Measurements from ENCODE around the gene TEX22.

The TEX22 gene

DNA sequence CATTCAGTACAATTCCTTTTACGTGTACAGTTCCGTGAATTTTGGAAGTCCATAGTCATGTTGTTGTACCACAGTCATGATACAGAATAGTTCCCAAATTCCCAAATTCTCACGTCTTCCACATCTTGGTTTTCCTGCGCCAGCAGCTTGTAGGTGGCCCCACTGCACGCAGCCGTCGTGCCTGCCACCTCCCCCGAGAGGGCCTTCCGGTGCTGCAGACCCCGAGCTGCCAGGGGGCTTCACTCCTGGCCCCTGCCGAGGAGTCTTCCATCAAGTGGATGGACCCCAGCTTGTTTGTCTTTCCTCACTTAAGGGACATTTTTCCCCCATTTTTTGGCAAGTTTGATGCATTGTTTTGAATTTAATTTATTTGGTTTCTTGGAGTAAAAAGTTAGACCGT lies 38.1 kb downstream of the TEX22 start:
- no peak for DNase-seq (ENCODE audit: low read depth)
- no peak for TF ChIP-seq CTCF (IDR thresholded peaks at IDR 0.05; ENCODE audit: insufficient read depth, low read depth, low read length, missing control alignments)
- H3K4me3 ChIP-seq (ENCODE audit: low read depth, low read length): no peak overlapping the region

DNA sequence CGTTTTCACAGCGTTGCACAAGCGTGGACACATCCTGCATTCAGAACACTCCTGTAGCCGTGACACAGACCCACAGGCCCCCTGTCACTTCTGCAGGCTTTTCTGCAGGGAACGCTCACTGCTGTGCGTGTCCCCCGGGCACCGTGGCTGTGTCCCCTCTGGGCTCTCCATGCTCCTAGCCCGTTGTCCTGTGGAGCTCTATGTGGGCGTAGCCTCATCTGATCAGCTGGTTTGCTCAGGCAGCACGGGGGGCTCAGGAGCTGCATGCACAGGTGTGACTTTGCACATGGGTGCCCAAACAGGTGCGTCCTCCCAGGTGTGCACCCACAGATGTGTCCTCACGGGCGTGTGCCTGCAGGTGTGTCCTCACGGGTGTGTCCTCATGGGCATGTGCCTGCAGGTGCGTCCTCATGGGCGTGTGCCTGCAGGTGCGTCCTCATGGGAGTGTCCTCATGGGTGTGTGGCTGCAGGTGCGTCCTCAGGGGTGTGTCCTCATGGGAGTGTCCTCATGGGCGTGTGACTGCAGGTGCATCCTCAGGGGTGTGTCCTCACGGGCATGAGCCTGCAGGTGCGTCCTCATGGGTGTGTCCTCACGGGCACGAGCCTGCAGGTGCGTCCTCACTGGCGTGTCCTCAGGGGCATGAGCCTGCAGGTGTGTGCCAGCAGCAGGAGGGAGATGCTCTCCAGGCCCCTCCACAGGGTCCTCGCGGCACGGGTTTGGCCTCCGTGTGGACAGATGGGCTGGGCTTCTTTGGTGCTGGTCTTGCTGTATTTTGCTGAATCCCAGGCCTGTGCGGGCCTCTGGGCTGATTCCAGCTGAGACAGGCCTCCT lies 38.8 kb downstream of the TEX22 start:
- TF ChIP-seq CTCF (IDR thresholded peaks at IDR 0.05; ENCODE audit: insufficient read depth, low read depth, low read length, missing control alignments): no peak
- H3K4me3 ChIP-seq (ENCODE audit: low read depth, low read length): no peak overlapping the region
- no peak for DNase-seq (ENCODE audit: low read depth)

DNA sequence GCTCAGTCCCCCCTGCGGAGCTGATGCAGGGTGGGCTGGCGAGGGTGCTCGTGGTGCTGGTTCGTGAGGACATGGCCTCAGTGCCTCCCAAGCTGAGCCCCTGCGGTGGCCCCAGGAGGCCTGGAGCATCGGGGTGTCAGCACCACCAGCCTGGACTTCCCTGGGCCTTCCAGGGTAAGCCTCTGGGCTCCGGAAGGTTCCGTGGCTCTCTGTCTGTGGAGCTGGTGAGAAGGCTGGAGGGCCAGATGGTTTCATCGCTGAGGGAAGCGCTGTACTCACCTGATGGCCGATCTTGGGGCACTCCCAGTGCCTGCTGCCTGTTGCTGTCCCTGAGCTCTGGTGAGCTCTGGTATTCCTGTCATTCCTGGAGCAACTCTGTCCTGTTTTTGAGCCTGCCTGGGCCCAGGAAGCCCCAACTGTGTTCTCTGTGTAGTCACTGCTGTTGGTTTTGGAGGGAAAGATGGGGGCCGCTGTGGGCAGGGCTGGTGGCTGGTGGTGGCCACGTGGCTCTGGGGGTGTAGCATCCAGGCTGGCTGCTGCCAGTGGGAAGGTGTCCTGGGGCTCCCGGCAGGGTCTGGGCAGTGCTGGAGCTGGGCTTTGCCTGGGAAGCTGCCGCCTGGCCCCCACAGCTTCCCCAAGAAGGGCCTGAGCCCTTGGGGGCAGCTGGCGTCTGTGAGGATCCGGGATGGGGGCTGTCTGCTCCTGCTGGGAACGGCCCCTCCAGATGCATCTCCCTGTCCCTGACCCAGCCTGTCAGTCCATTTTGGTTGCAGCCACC lies 39.6 kb downstream of the TEX22 start:
- no peak for TF ChIP-seq CTCF (IDR thresholded peaks at IDR 0.05; ENCODE audit: insufficient read depth, low read depth, low read length, missing control alignments)
- H3K4me3 ChIP-seq (ENCODE audit: low read depth, low read length): no peak overlapping the region
- DNase-seq (ENCODE audit: low read depth): no peak

DNA sequence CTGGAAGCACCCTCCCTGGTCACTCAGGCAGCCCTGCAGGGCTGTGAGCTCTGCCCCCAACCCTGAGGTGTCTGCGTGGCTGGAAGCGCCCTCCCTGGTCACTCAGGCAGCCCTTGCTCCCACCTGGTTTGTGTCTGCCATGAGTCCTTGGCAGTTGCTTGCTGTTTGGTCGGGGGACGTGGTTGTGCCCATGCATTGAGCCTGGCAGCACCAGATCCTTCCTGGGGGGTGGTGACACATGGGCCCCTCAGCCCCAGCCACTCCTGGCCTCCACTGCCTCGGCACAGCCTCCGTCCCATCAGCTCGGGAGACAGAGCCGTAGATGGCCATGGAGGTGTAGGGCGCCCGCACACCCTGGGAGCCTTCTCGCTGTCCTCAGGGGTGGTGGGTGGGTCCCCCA lies 40.8 kb downstream of the TEX22 start:
- H3K4me3 ChIP-seq (ENCODE audit: low read depth, low read length): no peak overlapping the region
- no peak for TF ChIP-seq CTCF (IDR thresholded peaks at IDR 0.05; ENCODE audit: insufficient read depth, low read depth, low read length, missing control alignments)
- no peak for DNase-seq (ENCODE audit: low read depth)

DNA sequence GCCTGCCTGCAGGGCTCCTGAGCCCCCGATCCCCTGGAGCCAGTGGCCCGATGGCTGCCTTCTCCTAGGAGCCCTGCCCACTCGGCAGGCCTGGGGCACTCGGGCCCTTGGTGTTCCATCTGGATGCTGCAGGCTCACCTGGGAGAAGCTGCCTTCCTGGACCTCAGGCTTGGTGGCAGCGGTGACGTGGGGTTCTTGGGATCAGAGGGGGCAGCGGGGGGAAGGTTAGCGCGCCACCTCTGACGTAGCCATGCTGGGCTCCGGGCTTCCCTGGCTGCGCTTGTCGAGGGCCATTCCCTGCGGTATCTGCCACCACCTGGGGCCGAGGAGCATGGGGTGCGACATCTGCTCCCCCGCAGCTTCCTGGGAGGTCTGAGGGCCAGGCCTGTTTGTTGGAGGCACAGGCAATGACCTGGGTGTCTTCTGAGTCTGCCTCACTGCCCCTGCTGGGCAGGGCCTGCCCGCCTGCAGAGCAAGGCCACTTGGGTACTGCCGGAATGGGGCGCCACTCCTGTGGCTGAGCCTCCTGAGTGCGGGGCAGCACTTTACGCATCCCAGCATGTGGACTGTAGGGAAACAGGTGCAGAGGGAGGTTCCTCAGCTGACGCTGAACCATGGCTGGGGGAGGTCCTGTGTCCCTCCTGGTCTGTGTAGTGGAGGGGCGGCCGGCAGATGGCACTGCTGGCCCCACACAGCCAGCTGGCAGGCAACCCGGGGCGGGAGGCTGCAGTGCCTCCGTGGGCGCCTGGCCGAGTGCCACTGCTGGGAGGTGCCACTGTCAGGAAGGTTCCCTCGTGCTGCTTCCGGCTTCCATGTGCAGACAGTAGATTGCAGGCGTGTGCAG lies 41.6 kb downstream of the TEX22 start:
- no peak overlapping the region for H3K4me3 ChIP-seq (ENCODE audit: low read depth, low read length)
- no peak for TF ChIP-seq CTCF (IDR thresholded peaks at IDR 0.05; ENCODE audit: insufficient read depth, low read depth, low read length, missing control alignments)
- no peak for DNase-seq (ENCODE audit: low read depth)

DNA sequence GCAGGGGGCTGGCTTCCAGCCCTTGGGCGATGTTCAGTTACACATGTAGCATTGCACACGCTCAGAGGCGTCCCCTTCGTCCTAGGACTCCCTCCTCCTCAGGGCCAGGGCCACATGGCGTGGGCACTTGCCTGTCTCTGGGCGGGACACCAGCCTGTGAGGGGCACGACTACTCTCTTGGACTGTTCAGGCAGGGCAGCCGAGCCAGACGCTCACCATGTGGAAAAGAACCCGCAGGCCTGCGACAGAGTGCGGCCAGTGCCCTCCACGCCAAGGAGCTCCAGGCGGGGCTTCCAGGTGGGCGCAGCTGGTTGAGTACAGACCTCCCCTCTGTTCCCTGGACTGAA lies 42.2 kb downstream of the TEX22 start:
- no peak for TF ChIP-seq CTCF (IDR thresholded peaks at IDR 0.05; ENCODE audit: insufficient read depth, low read depth, low read length, missing control alignments)
- H3K4me3 ChIP-seq (ENCODE audit: low read depth, low read length): no peak overlapping the region
- no peak for DNase-seq (ENCODE audit: low read depth)

Measured in GM12865 (cell line).